Activated CD4-positive, alpha-beta T cell treated with anti-CD3 and anti-CD28 coated beads, Interleukin-2, amount 50 U/mL, for 4 hours (primary cell): ENCODE data around the gene KMT2B.

Source experiments
- DNase-seq, 2 experiments: peaks; one replicate each; pipeline ENCODE4 v3.0.0-alpha.2; 2020

KMT2B gene

GRCh38 chr19:35744430-35745327, 26.9 kb downstream of the KMT2B start:
- peak; percentile 92 for DNase-seq

- DNase-seq, result peak; percentile 92 to 94
Measured at GRCh38 chr19:35745328-35746086, 27.7 kb downstream of the KMT2B start, which contains the start of the genes PSENEN and U2AF1L4. PSENEN (plus strand) TSS chr19:35745651; CDS start chr19:35745931, 280 bp downstream. U2AF1L4 (minus strand) TSS chr19:35745418; CDS start chr19:35745391, 27 bp downstream.

DNA sequence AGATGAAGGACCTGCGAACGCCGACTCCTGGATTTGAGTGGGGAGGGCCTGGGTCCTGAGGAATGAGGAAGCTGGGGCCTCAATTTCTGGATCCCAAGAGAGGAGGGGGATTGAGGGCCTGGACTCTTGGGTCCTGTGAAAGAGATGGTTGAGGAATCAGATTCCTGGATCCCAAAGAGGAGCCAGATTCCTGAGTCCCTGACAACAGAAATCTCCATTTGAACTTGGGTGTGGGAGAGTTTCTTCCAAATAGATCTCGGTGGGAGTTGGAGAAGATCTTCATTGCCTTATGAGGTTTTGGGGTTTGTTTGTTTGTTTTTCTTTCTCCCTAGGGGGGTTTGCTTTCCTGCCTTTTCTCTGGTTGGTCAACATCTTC, 28.3 kb downstream of the KMT2B start:
- no peak for DNase-seq

- no peak for DNase-seq
Measured at GRCh38 chr19:35746531-35746930, 28.7 kb downstream of the KMT2B start.

- peak; percentile 98 for DNase-seq
Measured at GRCh38 chr19:35748106-35749020, 30.6 kb downstream of the KMT2B start, which contains the start of gene LIN37. LIN37 (plus strand) TSS chr19:35748576; CDS start chr19:35748725, 149 bp downstream.

DNA sequence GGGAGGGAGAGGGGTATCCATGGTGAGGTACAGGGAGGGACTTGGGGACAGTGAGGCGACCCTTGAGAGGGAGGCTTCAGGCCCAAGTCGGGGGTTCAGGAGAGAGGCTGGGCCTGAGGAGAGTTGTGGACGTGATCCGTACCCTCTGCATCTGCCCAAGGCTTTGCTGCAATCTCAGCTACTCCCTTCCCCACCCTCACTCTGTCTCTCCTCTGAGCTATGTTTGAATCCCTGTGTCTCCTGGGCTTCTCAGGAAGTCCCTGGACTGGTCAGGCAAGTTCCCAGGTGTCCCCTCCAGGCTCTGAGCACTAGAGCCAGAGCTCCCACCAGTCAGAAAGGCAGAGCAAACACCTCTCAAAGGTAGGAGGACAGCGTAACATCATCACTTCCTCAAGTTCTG, 32.4 kb downstream of the KMT2B start:
- DNase-seq, result no peak

DNA sequence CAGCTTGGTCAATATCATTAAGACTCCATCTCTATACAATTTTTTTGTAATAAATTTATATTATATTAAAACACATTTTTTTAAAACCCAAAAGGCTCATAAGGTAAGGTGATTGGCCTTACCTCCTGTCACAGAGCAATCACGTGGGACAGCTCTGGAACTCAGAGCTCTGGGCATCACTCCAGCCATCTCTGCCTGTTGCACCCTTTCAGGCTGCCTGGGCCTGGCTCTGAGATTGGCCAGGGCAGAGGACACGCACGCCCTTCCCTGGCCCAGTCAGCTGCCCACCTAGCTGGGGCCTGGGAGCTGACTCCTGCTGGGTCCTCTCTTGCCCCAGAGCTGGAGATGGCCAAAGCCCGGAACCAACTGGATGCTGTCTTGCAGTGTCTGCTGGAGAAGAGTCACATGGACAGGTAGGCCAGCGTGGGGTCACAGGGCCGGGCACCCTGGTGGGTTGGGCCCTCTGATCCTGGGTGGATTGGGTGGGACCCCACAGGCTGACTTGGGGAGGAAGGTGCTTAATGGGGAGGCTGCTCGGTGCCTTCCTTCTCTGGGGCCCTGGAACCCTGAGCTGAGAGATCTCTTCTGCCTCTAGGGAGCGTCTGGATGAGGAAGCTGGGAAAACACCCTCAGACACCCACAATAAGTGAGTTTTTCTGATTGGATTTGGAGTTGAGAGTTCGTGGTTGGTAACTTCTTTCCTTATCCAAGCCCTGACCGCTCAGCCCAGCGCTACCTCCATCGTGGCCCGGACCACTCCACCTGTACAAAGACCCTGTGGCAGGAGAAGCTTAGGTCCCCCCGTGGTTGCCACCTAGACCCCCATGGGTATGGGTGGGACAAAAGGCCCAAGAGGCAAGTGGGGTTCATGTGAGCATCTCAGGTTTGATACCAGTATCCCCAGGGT, 34.3 kb downstream of the KMT2B start:
- no peak for DNase-seq

DNA sequence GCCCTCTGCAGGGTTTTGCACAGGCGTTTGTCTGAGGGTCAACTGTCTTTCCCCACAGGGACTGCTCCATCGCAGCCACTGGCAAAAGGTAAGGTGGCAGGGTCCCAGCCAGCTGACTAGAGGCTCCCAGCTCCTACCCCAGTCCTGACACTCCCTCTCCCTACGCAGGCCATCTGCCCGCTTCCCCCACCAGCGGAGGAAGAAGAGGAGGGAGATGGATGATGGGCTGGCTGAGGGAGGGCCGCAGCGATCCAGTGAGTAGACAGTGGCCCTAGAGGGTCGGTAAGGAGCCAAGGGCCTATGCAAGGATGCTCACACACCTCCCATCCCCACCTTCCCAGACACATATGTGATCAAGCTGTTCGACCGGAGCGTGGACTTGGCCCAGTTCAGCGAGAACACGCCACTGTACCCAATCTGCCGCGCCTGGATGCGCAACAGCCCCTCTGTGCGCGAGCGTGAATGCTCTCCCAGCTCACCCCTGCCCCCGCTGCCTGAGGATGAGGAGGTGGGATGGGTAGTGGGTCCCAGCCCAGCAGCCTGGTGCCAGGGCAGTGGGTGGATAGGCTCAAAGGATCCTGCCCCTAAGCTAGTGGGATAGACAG, 35.0 kb downstream of the KMT2B start:
- DNase-seq, result no peak

DNA sequence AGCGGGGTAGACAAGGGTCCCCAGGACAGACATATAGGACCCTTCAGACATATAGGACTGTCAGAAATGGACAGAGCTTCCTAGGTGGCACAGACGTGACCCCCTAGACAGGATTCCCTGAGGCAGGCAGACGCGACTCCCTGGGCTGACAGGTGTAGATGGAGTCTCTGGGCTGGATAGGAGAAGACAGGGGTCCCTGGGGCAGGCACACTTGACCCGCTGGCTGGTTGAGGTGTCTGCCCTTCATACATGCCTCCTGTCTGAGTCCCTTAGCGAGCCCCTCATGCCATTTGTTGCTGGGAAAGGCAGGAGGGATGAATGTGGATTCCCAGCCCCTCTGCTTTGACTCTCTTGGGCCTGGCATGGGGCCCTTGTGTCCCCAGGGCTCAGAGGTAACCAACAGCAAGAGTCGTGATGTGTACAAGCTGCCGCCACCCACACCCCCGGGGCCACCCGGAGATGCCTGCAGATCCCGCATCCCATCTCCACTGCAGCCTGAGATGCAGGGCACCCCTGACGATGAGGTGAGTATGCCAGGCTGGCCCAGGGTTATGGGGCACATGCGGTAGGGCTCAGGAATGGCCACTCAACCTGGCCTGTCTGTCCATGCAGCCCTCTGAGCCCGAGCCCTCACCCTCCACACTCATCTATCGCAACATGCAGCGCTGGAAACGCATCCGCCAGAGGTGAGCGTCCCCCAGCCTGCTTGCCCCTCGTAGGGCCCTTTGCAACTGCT, 36.0 kb downstream of the KMT2B start:
- no peak for DNase-seq

DNA sequence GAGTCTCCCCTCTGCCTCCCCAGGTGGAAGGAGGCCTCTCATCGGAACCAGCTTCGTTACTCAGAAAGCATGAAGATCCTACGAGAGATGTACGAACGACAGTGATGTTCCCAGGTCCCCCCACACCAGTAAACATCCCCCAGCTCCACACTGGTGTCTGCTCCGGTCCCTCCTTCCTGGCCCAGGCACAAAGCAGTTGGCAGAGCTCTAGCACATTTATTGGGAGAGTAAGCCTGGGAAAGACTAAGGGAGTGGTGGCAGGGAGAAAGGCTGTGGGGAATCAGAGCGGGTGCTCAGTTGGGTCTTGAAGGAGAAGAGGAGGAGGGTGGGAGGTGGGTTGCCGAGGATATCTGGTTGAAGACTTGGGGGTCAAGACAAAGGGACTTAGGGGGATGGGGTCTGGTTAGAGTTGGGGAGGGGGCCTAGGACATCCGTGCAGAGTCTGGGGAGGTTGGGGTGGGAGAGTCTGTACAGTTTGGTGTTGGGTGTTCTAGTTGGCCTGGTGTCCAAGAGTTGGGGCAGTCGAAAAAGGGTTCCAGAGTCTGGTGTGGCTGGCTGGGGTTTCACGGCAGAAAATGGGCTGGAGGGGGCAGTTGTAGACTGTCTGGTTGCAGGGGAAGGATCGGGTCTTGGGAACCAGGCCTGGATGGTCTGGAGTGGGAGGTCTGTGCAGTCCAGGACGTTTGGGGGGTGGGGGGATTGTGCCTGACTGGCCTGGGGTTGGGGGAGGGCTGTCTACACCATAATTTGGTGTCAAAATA, 36.7 kb downstream of the KMT2B start:
- no peak for DNase-seq

DNA sequence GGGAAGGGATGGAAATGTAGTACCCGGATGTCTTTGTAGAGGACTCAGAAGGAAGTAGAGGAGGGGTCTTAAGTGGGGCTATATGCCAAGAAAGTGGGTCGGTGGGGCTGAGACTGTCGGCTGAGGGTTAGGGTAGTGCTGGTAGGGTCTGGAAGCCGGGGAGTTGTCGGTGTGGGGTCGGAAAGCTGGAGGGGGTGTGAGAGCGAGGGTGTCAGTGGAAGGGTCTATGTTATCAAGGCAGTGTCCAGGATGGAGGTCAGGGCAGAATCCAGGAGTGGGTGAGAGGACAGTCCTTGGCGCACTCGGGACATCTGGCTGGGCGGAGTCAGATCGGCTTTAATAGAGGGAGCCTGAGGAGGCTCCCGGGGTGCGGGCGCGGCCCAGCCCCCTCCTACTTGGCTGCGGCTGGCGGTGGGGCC, 37.3 kb downstream of the KMT2B start:
- DNase-seq, result no peak

DNA sequence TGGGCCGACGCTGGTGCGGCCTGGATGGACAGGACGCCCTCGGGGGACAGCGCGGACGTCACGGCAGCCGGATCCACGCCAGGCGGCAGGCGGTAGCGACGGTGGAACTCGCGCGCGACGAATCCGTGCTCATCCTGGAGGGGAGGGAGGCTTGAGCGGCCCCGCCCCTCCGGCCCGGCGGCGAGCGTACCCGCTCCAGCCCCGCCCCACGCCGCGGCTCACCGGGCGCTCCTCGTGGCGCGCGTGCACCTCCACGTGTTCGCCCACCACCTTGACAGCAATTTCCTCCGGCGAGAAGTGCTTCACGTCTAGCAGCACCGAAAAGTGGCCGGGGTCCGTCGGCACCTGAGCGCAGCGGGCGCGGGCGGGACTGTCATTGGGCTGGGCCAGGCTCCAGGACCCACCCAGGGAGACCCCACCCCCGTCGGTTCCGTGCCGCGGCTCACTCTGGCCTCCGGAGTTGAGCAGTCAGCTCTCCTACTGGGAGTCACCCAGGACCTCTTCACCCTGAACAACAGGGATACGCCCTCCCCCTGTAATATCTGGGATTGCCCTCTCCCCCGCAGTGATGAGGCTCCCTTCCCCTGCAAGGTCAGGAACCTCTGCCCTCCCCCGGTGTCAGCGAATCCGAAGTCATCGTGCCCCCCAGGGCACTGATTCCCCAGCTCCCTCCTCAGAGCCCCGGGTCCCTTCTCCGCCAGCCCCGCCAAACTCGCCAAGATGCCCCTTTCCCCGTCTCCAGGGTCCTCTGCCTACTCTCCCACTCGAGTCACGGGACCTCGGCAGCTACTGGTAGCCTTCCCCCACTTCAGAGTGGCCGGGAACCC, 38.0 kb downstream of the KMT2B start:
- DNase-seq, result peak; percentile 49 to 58

- DNase-seq, result no peak
Measured at GRCh38 chr19:35756377-35757230, 38.8 kb downstream of the KMT2B start, which contains the start of gene HSPB6. HSPB6 (minus strand) TSS chr19:35757029; CDS start chr19:35757008, 21 bp downstream.

- DNase-seq, result no peak
Measured at GRCh38 chr19:35757231-35757748, 39.5 kb downstream of the KMT2B start.

GRCh38 chr19:35757749-35758608, 40.2 kb downstream of the KMT2B start, which contains the start of gene PROSER3:
PROSER3 (plus strand) TSS chr19:35758176; CDS start chr19:35758216, 40 bp downstream.
- DNase-seq, result peak; percentile 96

- DNase-seq, result no peak
Measured at GRCh38 chr19:35759697-35760096, 41.9 kb downstream of the KMT2B start.
